ENCODE data around the gene ZNF91.

GRCh38 chr19:23294141-23294540, 101.1 kb downstream of the ZNF91 start:
- TF ChIP-seq CREM (IDR thresholded peaks at IDR 0.05; ENCODE audit: low read depth): no peak
- TF ChIP-seq HCFC1 (IDR thresholded peaks at IDR 0.05; ENCODE audit: low read length): no peak
- TF ChIP-seq CHD2 (IDR thresholded peaks at IDR 0.05; ENCODE audit: borderline replicate concordance, low read depth, low read length): no peak
- TF ChIP-seq POLR2A (IDR thresholded peaks at IDR 0.05; ENCODE audit: low read depth, low read length): no peak
- TF ChIP-seq EZH2 (IDR thresholded peaks at IDR 0.05; ENCODE audit: borderline replicate concordance, control insufficient read depth, low read depth, low read length): no peak
